Ureter (tissue), 1 donor: ENCODE results near the gene PDILT. TPM values are rescaled to one million over a fixed set of nuclear protein-coding genes. Genes with fewer than 3 reads are reported as not detected.

ENCODE experiments used
- DNase-seq: peaks from one replicate; pipeline ENCODE4 v3.0.0-alpha.2; 2020; ENCODE audit warnings: low spot score
- total RNA-seq: library from RNA; stranded (reverse); gene quantifications from one replicate; pipeline ENCODE4 v1.2.4, GENCODE V29; 2023
- donor health status: DM: yes; HTN: yes; CAD: no.

Gene PDILT
- total RNA-seq, 1 donor from 2014 or later: not detected

- DNase-seq: no peak
Observed at GRCh38 chr16:20364051-20364450, 40.5 kb downstream of the PDILT start.

- no peak for DNase-seq
Observed at GRCh38 chr16:20363191-20363590, 41.3 kb downstream of the PDILT start.

- no peak for DNase-seq
Observed at GRCh38 chr16:20359997-20360396, 44.5 kb downstream of the PDILT start.

- no peak for DNase-seq
Observed at GRCh38 chr16:20355114-20355782, 49.3 kb downstream of the PDILT start.

GRCh38 chr16:20353379-20353778 is 51.2 kb downstream of the PDILT start:
- no peak for DNase-seq

- no peak for DNase-seq
Observed at GRCh38 chr16:20352615-20353014, 51.9 kb downstream of the PDILT start, which contains the start of gene UMOD. UMOD (minus strand) TSS chr16:20352715; CDS start chr16:20350737, 1,978 bp downstream.

GRCh38 chr16:20349615-20350014 is 54.9 kb downstream of the PDILT start:
- DNase-seq: no peak

GRCh38 chr16:20348365-20349185 is 56.0 kb downstream of the PDILT start:
- no peak for DNase-seq

- no peak for DNase-seq
Observed at GRCh38 chr16:20347666-20348364, 56.7 kb downstream of the PDILT start.

GRCh38 chr16:20344611-20345010 is 59.9 kb downstream of the PDILT start:
- DNase-seq: no peak

GRCh38 chr16:20339744-20340143 is 64.8 kb downstream of the PDILT start:
- DNase-seq: no peak

- DNase-seq: no peak
Observed at GRCh38 chr16:20336955-20337354, 67.6 kb downstream of the PDILT start.

- DNase-seq: no peak
Observed at GRCh38 chr16:20334396-20334795, 70.1 kb downstream of the PDILT start.

- DNase-seq: no peak
Observed at GRCh38 chr16:20333120-20333519, 71.4 kb downstream of the PDILT start.

- no peak for DNase-seq
Observed at GRCh38 chr16:20332411-20332810, 72.1 kb downstream of the PDILT start.

GRCh38 chr16:20331635-20332034 is 72.9 kb downstream of the PDILT start:
- DNase-seq: no peak

- DNase-seq: no peak
Observed at GRCh38 chr16:20329392-20330138, 75.0 kb downstream of the PDILT start.

GRCh38 chr16:20327444-20328041 is 77.0 kb downstream of the PDILT start, which contains the start of gene GP2:
GP2 (minus strand) TSS chr16:20327513; CDS start chr16:20326431, 1,082 bp downstream.
- no peak for DNase-seq

GRCh38 chr16:20326321-20326720 is 78.2 kb downstream of the PDILT start:
- DNase-seq: no peak

- no peak for DNase-seq
Observed at GRCh38 chr16:20325005-20325404, 79.5 kb downstream of the PDILT start.

- DNase-seq: no peak
Observed at GRCh38 chr16:20323591-20324117, 80.9 kb downstream of the PDILT start.
